ENCODE results near the gene BCAR1.
"Not testable (repeated sequence)": the region's sequence is repeated elsewhere in the genome, so short reads cannot be mapped to it uniquely, and the experiment has no call there.

Gene BCAR1

GRCh38 chr16:75252946-75253911, 1.8 kb upstream of the BCAR1 start:
- no peak for DNase-seq

GRCh38 chr16:75252049-75252864, 833 bp upstream of the BCAR1 start:
- no peak for DNase-seq

- DNase-seq, result no peak
Measured at GRCh38 chr16:75250809-75251279, 580 bp downstream of the BCAR1 start.

GRCh38 chr16:75250089-75250808, 1.2 kb downstream of the BCAR1 start:
- DNase-seq, result no peak

- DNase-seq, result no peak
Measured at GRCh38 chr16:75249441-75249840, 2.0 kb downstream of the BCAR1 start.

GRCh38 chr16:75248536-75249380, 2.7 kb downstream of the BCAR1 start:
- no peak for DNase-seq

- DNase-seq, result no peak
Measured at GRCh38 chr16:75248142-75248535, 3.3 kb downstream of the BCAR1 start.

- DNase-seq, result no peak
Measured at GRCh38 chr16:75247249-75247648, 4.2 kb downstream of the BCAR1 start.

- no peak for DNase-seq
Measured at GRCh38 chr16:75246504-75247205, 4.8 kb downstream of the BCAR1 start.

GRCh38 chr16:75244844-75245758, 6.3 kb downstream of the BCAR1 start:
- DNase-seq, result no peak

GRCh38 chr16:75244225-75244809, 7.1 kb downstream of the BCAR1 start:
- no peak for DNase-seq

GRCh38 chr16:75243667-75244224, 7.7 kb downstream of the BCAR1 start:
- DNase-seq, result no peak

- not testable (repeated sequence) for DNase-seq
Measured at GRCh38 chr16:75242436-75243078, 8.9 kb downstream of the BCAR1 start.

GRCh38 chr16:75241955-75242354, 9.5 kb downstream of the BCAR1 start:
- DNase-seq, result no peak

GRCh38 chr16:75241412-75241811, 10.0 kb downstream of the BCAR1 start:
- DNase-seq, result no peak

- not testable (repeated sequence) for DNase-seq
Measured at GRCh38 chr16:75240633-75241032, 10.8 kb downstream of the BCAR1 start.

- DNase-seq, result no peak
Measured at GRCh38 chr16:75239542-75240122, 11.8 kb downstream of the BCAR1 start.

- DNase-seq, result no peak
Measured at GRCh38 chr16:75238853-75239541, 12.4 kb downstream of the BCAR1 start.
